Subcutaneous adipose tissue (tissue), 4 donors: ENCODE data around the gene ZNF789. TPM values are rescaled to one million over a fixed set of nuclear protein-coding genes. Genes with fewer than 3 reads are reported as not detected.

Experiments used
- CTCF ChIP-seq: fragments of 450-650 bp; IDR thresholded peaks from one replicate; pipeline ENCODE4 v1.5.1; 2016; ENCODE audit warnings: low read depth, mild to moderate bottlenecking, control low read depth, antibody characterized with exemption, moderate library complexity
- total RNA-seq, 4 donors: library from RNA; depleted of rRNA; stranded (reverse); fragments of >200 nt; gene quantifications; one replicate each; pipeline ENCODE4 v1.1.0, GENCODE V29; 2016

Gene ZNF789
- total RNA-seq, 4 donors from 2014 or later, result 4.5 to 7.3 (median 5.9) TPM

- no peak for TF ChIP-seq CTCF
These were observed 26.7 kb downstream of the ZNF789 start for GRCh38 chr7:99499371-99499720.

GRCh38 chr7:99499721-99500636, 27.3 kb downstream of the ZNF789 start, which contains the start of gene ZNF394:
TSS of gene ZNF394 (minus strand) at chr7:99500281. CDS start at chr7:99500093, 188 bp downstream.
- no peak for TF ChIP-seq CTCF

DNA sequence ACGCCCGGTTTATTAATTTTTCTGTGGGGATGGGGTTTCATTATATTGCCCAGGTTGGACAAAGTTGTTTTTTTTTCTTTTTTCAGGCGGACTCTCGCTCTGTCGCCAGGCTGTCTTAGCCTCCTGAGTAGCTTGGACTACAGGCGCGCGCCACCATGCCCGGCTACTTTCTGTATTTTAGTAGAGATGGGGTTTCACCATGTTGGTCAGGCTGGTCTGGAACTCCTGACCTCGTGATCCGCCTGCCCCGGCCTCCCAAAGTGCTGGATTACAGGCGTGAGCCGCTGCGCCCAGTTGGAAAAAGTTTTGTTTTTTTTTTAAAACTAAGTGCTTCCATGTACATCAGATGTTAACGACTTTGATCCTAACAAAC, 27.9 kb downstream of the ZNF789 start:
- TF ChIP-seq CTCF, result no peak

DNA sequence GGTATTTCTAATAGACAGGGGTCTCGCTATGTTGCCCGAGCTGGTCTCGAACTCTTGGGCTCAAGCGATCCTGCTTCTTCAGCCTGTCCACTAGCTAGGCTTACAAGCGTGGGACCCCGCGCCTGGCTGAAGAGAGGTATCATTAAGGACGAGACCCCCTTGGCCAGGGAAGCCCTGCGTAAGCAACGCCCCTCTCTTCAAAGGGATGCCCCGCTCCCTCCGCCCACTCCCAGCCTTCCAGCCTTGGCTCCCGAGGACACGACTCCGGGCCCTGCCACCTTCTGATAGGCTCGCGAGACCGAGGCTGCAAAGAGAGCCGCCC, 31.6 kb downstream of the ZNF789 start:
- no peak for TF ChIP-seq CTCF

DNA sequence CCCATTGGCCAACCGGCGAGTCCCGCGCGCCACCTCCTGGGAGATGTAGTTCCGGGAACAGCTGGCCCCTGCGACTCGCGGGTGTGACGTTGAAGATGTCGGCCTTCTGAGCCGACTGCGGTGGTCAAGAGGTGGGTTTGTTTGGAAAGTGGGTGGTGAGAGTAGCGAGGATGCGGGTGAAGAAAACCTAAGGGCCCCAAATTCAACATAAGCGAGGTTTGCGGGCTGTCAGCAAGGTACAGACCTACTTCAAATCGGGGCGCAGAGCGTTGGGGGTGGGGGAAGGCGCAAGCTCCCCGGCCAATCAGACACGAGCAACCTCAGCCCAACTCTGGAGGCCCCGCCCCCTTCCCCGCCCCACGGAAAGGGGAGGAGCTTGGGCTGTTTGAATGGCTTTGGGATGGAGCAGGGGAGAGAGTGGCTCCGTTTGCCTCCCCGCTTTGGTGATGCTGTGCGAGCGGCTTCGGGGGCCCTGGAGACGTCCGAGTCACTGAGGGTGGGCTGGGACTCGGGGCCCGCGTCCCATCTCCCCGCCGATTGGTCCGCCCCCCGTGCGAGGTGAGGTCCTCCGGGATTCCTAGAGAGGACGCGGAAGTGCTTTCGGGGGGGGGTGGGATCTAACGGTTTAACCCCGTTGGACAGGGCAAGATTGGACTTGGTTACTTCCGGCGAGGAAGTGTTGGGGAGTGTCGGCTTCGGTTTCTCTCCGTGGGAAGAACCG, 32.1 kb downstream of the ZNF789 start, which contains the start of gene ZKSCAN5:
Gene ZKSCAN5 (plus strand): TSS at position 60 of the 721 bp plus-strand sequence. CDS start 1,383 bp downstream, outside the sequence.
- TF ChIP-seq CTCF, result no peak

GRCh38 chr7:99505324-99505662, 32.6 kb downstream of the ZNF789 start:
- TF ChIP-seq CTCF, result no peak

GRCh38 chr7:99514050-99514449, 41.4 kb downstream of the ZNF789 start:
- no peak for TF ChIP-seq CTCF
